B cell (primary cell): ENCODE measurements around the gene PCBP3. TPM values are rescaled to one million over a fixed set of nuclear protein-coding genes. Genes with fewer than 3 reads are reported as not detected.

Source experiments
- ATAC-seq: fragments of 200-7000 bp; cut with Tn5 transposase; one replicate; pipeline ENCODE4 v1.10.0; 2021; ENCODE audit warnings: low read depth, mild to moderate bottlenecking, moderate number of reproducible peaks, moderate library complexity
- CTCF ChIA-PET: fragments of 350-600 bp; sonication (Branson Sonifier 250); formaldehyde crosslinking; loops from one replicate; lab custom pipeline; 2021; ENCODE audit warnings: antibody characterized with exemption, inconsistent platforms; lab: Charles Lee
- POLR2A ChIA-PET: fragments of 350-600 bp; sonication (Branson Sonifier 250); formaldehyde crosslinking; loops from one replicate; lab custom pipeline; 2021; ENCODE audit warnings: antibody characterized with exemption; lab: Charles Lee
- DNase-seq: peaks from one replicate; pipeline ENCODE4 v3.0.0; 2013
- H2AFZ ChIP-seq: 2 replicates; pipeline ENCODE4 v1.6.1; 2012; ENCODE audit warnings: mild to moderate bottlenecking, low read depth, low read length; ENCODE audit not compliant: insufficient read depth, poor library complexity, severe bottlenecking
- H3K27ac ChIP-seq, 2 donors: 1 replicate in 1 of 2; 2 replicates in 1 of 2; pipeline ENCODE4 v1.5.1; 2012 to 2013; ENCODE audit warnings: low read length in 2 of 2, mild to moderate bottlenecking in 2 of 2, moderate library complexity in 1 of 2
- H3K27me3 ChIP-seq, 4 experiments: fragments of 200-600 bp in 1 of 4; sonication (generic) in 1 of 4; replicated peaks in 1 of 4; 1 replicate in 2 of 4; 2 replicates in 2 of 4; pipeline versions ENCODE4 v1.6.1 to v1.7.0; 2013 to 2016; ENCODE audit warnings: low read length in 3 of 4, mild to moderate bottlenecking in 2 of 4, mixed read lengths in 1 of 4, moderate library complexity in 1 of 4; ENCODE audit not compliant: insufficient read depth in 4 of 4, control insufficient read depth in 3 of 4; ENCODE audit errors: control extremely low read depth in 1 of 4
- H3K36me3 ChIP-seq, 2 experiments: replicated peaks in 1 of 2; 1 replicate in 1 of 2; 2 replicates in 1 of 2; pipeline versions ENCODE4 v1.6.1 to v1.7.1; 2013; ENCODE audit warnings: low read length in 1 of 2; ENCODE audit not compliant: insufficient read depth in 2 of 2, control insufficient read depth in 1 of 2; ENCODE audit errors: control extremely low read depth in 1 of 2, extremely low read depth in 1 of 2
- H3K4me1 ChIP-seq, 2 donors: fragments of 200-600 bp in 1 of 2; sonication (generic) in 1 of 2; 1 replicate in 1 of 2; 2 replicates in 1 of 2; pipeline versions ENCODE4 v1.5.1 to v1.6.1; 2013 to 2017; ENCODE audit warnings: low read length in 2 of 2; ENCODE audit not compliant: control insufficient read depth in 2 of 2, insufficient read depth in 2 of 2
- H3K4me2 ChIP-seq: replicated peaks from 2 replicates; pipeline ENCODE3; 2012; ENCODE audit warnings: mild to moderate bottlenecking, low read depth, low read length; ENCODE audit not compliant: poor library complexity, severe bottlenecking
- H3K4me3 ChIP-seq, 5 experiments: fragments of 200-600 bp in 1 of 5; sonication (generic) in 1 of 5; 1 replicate in 3 of 5; 2 replicates in 2 of 5; pipeline versions ENCODE4 v1.5.1 to v1.7.0; 2011 to 2016; ENCODE audit warnings: low read length in 4 of 5, mild to moderate bottlenecking in 4 of 5, low read depth in 2 of 5, control low read depth in 1 of 5, moderate library complexity in 1 of 5; ENCODE audit not compliant: insufficient read depth in 1 of 5; ENCODE audit errors: control extremely low read depth in 1 of 5, extremely low read depth in 1 of 5
- H3K79me2 ChIP-seq: fragments of 200-600 bp; sonication (generic); one replicate; pipeline ENCODE4 v1.6.0; 2016; ENCODE audit warnings: low read length; ENCODE audit not compliant: control insufficient read depth, insufficient read depth
- H3K9ac ChIP-seq: fragments of 200-600 bp; sonication (generic); 2 replicates; pipeline ENCODE4 v1.6.1; 2017; ENCODE audit warnings: mild to moderate bottlenecking, low read length, moderate library complexity
- H3K9me3 ChIP-seq, 3 donors: one replicate each; pipeline versions ENCODE4 v1.6.1 to v1.7.1; 2013; ENCODE audit warnings: low read length in 2 of 3; ENCODE audit not compliant: control insufficient read depth in 2 of 3, insufficient read depth in 1 of 3; ENCODE audit errors: control extremely low read depth in 1 of 3
- H4K20me1 ChIP-seq: 2 replicates; pipeline ENCODE4 v1.6.0; 2012; ENCODE audit warnings: mild to moderate bottlenecking, low read length; ENCODE audit not compliant: insufficient read depth, control insufficient read depth, poor library complexity, severe bottlenecking
- H3K27ac Mint-ChIP-seq: one replicate; pipeline ENCODE4 v1.8.0; 2021; ENCODE audit warnings: mixed read lengths
- H3K27me3 Mint-ChIP-seq: one replicate; pipeline ENCODE4 v1.8.0; 2021; ENCODE audit warnings: mixed read lengths
- H3K4me1 Mint-ChIP-seq: one replicate; pipeline ENCODE4 v1.8.0; 2021; ENCODE audit warnings: mixed read lengths
- H3K4me3 Mint-ChIP-seq: one replicate; pipeline ENCODE4 v1.8.0; 2021; ENCODE audit warnings: mixed read lengths
- H3K9me3 Mint-ChIP-seq: one replicate; pipeline ENCODE4 v1.8.0; 2022; ENCODE audit warnings: mixed read lengths; ENCODE audit not compliant: insufficient read depth
- EZH2 ChIP-seq: IDR thresholded peaks from 2 replicates; pipeline ENCODE4 v1.6.1; 2012; ENCODE audit warnings: borderline replicate concordance, low read depth, mild to moderate bottlenecking, moderate library complexity, low read length; ENCODE audit not compliant: insufficient read depth, poor library complexity, severe bottlenecking
- WGBS: methylation state at CpG from one replicate; pipeline ENCODE4 v1.1.5; 2013; ENCODE audit warnings: missing lambda C conversion rate; ENCODE audit not compliant: insufficient coverage; 5-methylcytosine and 5-hydroxymethylcytosine counted together
- intact Hi-C: fragments of 100-400 bp; cut with micrococcal nuclease; formaldehyde crosslinking; loops from one replicate; pipeline ENCODE4 v1.10.0; 2022
- polyA plus RNA-seq: library from polyadenylated mRNA; depleted of rRNA; stranded (reverse); fragments of >200 nt; gene quantifications from 2 replicates; pipeline ENCODE4 v1.2.3, GENCODE V29; 2012
- total RNA-seq, 2 donors: library from RNA; stranded (reverse); fragments of 120-200 nt in 1 of 2; gene quantifications; 1 replicate in 1 of 2; 2 replicates in 1 of 2; pipeline versions ENCODE4 v1.2.3 to v1.2.4, GENCODE V29; 2013 to 2022
- TF ChIP-seq, protein P1 (sequence below): fragments of 200-600 bp; IDR thresholded peaks from one replicate; pipeline ENCODE4 v1.8.0; 2022; ENCODE audit warnings: antibody characterized with exemption, mild to moderate bottlenecking

Gene PCBP3
- total and polyA plus RNA-seq, 2 donors (not counting 1 experiment from before 2014, with no cell fraction given): 0.45 to 2.7 TPM

DNA sequence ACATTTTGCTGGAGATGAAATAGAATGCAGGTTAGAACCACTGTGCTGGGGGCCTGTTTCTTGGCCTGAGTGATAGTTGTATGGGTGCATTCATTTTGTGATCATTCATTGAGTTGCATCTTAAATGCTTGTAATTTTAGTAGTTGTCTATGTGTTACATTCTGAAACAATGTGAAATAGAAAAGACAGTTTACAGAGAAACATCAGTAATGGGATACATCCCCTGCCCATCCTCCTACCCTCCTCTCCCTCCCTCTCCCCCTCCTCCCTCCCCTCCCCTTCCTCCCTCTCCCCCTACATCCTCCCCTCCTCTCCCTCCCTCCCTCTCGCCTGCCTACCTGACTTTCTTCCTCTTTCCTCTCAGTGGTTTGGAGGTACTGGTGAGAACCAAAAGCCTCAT lies 283.5 kb downstream of the PCBP3 start:
- Histone ChIP-seq H3K9me3 (peaks cover 0 to 26% (median 0%) of the 10 kb centered on the region in 3 donors), H3K27ac (no peak overlapping the region), H3K4me3 (no peak overlapping the region), H3K27me3 (no peaks in the 10 kb centered on the region), H4K20me1 (no peaks in the 10 kb centered on the region), H2AFZ (no peak overlapping the region), H3K9ac (no peak overlapping the region), H3K79me2 (no peaks in the 10 kb centered on the region), H3K4me1 (no peaks in the 10 kb centered on the region), H3K36me3 (no peaks in the 10 kb centered on the region), H3K4me2 (no peak overlapping the region)
- DNase-seq (no peak), ATAC-seq (no peak)
- H3K4me1 Mint-ChIP-seq: no peaks in the 10 kb centered on the region
- no CpG with 5 or more reads among the region's 1 CpG for WGBS
- ChIA-PET CTCF (no interaction called here), POLR2A (no interaction called here)
- no peaks in the 10 kb centered on the region for H3K9me3 Mint-ChIP-seq
- TF ChIP-seq, protein P1, sequence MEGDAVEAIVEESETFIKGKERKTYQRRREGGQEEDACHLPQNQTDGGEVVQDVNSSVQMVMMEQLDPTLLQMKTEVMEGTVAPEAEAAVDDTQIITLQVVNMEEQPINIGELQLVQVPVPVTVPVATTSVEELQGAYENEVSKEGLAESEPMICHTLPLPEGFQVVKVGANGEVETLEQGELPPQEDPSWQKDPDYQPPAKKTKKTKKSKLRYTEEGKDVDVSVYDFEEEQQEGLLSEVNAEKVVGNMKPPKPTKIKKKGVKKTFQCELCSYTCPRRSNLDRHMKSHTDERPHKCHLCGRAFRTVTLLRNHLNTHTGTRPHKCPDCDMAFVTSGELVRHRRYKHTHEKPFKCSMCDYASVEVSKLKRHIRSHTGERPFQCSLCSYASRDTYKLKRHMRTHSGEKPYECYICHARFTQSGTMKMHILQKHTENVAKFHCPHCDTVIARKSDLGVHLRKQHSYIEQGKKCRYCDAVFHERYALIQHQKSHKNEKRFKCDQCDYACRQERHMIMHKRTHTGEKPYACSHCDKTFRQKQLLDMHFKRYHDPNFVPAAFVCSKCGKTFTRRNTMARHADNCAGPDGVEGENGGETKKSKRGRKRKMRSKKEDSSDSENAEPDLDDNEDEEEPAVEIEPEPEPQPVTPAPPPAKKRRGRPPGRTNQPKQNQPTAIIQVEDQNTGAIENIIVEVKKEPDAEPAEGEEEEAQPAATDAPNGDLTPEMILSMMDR: no peak
- TF ChIP-seq EZH2: no peak
- intact Hi-C loops: no loop called here
- no peak overlapping the region for H3K27ac Mint-ChIP-seq
- no peak overlapping the region for H3K4me3 Mint-ChIP-seq
- peaks cover 4% of the 10 kb centered on the region for H3K27me3 Mint-ChIP-seq

DNA sequence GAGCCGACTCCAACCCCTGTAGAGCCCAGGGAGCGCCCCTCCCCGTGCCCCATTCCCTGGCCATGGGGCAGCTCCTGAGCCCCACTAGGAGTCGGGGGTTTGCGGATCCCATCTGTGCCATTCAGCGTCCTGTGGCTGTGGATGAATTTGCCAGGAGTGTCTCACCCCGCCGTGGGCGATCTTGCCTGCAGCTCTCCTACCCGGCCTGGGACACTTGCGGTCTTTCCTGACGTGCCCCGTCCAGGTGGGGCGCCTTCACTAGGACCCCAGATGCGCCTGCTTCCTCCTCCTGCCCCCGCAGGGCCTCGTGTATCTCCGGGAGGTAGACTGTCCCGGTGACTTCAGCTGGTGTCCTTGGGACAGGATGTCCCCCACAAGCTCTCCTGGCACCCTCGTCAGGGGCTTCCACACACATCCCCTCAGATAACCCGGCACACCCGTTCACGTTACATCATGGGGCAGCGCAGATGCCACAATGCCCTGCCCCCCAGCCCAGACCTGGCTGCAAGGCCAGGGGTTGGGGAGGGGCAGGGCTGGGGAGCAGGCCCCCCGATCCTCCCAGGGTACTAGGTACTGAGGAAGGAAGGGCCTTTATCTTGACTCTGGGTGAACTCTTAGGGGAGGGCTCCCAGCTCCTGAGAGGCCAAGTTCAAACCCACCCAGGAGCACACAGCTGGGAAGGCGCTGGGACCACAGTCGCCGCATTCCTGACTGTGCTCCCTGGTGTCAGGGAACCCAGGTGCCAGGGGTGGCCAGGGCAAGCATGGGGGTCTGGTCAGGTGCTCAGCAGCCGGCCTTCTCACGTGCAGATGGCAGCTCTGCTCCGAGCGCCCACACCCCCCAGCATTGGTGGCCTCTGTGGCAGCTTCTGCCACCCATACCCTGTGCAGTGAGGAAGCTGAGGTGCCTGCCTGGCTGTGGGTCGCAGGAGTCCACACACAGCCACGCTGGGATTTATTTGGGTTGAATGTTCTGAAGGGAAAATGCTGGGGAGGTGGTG lies 284.6 kb downstream of the PCBP3 start:
- ChIA-PET CTCF (no interaction called here), POLR2A (no interaction called here)
- no peaks in the 10 kb centered on the region for H3K4me1 Mint-ChIP-seq
- H3K27ac ChIP-seq: no peak overlapping the region
- no peak overlapping the region for H2AFZ ChIP-seq
- no peak overlapping the region for H3K4me2 ChIP-seq
- 91% methylated on average over 29 of the region's 34 CpGs for WGBS
- no peak for DNase-seq
- ATAC-seq: no peak
- H3K79me2 ChIP-seq: no peaks in the 10 kb centered on the region
- no peaks in the 10 kb centered on the region for H3K4me1 ChIP-seq
- no peak overlapping the region for H3K9ac ChIP-seq
- no peaks in the 10 kb centered on the region for H3K9me3 Mint-ChIP-seq
- H3K27me3 ChIP-seq: no peaks in the 10 kb centered on the region
- no peaks in the 10 kb centered on the region for H4K20me1 ChIP-seq
- H3K27ac Mint-ChIP-seq: no peak overlapping the region
- no peaks in the 10 kb centered on the region for H3K36me3 ChIP-seq
- H3K9me3 ChIP-seq: peaks cover 0 to 21% (median 0%) of the 10 kb centered on the region in 3 donors
- intact Hi-C loops: no loop called here
- H3K27me3 Mint-ChIP-seq: peaks cover 7% of the 10 kb centered on the region
- no peak overlapping the region for H3K4me3 Mint-ChIP-seq
- no peak for TF ChIP-seq EZH2
- TF ChIP-seq, protein P1: no peak
- no peak overlapping the region for H3K4me3 ChIP-seq
